Omental fat pad (tissue), 4 donors: ENCODE measurements around the gene COA1. TPM values are rescaled to one million over a fixed set of nuclear protein-coding genes. Genes with fewer than 3 reads are reported as not detected.
"Not testable (repeated sequence)": the region's sequence is repeated elsewhere in the genome, so short reads cannot be mapped to it uniquely, and the experiment has no call there.

Experiments
- ATAC-seq: fragments of 150-250 bp; one replicate; pipeline ENCODE4 v1.9.1; 2016; ENCODE audit warnings: mild to moderate bottlenecking, moderate library complexity; ENCODE audit not compliant: low FRiP score
- DNase-seq: peaks from one replicate; pipeline ENCODE4 v3.0.0-alpha.2; 2019; ENCODE audit warnings: low spot score
- CTCF ChIP-seq, 3 donors: fragments of 450-650 bp; IDR thresholded peaks; one replicate each; pipeline ENCODE4 v1.5.1; 2016 to 2017; ENCODE audit warnings: antibody characterized with exemption in 3 of 3, mild to moderate bottlenecking in 3 of 3, moderate library complexity in 2 of 3
- total RNA-seq, 4 donors: library from RNA; depleted of rRNA; stranded (reverse); fragments of >200 nt; gene quantifications; one replicate each; pipeline ENCODE4 v1.1.0, GENCODE V29; 2016

COA1 gene
- total RNA-seq, 4 donors from 2014 or later: 34.5 to 57.4 (median 44.3) TPM

GRCh38 chr7:43695365-43695764, 34.0 kb downstream of the COA1 start:
- no peak for ATAC-seq
- no peak for TF ChIP-seq CTCF (IDR thresholded peaks at IDR 0.05)
- no peak for DNase-seq

- TF ChIP-seq CTCF (IDR thresholded peaks at IDR 0.05): no peak
- ATAC-seq (no peak), DNase-seq (no peak)
These were observed 34.9 kb downstream of the COA1 start for GRCh38 chr7:43694399-43694748.

- DNase-seq: no peak
- TF ChIP-seq CTCF (IDR thresholded peaks at IDR 0.05): no peak
- ATAC-seq: no peak
These were observed 35.5 kb downstream of the COA1 start for GRCh38 chr7:43693687-43694398.

- no peak for TF ChIP-seq CTCF (IDR thresholded peaks at IDR 0.05)
- DNase-seq: no peak
- no peak for ATAC-seq
These were observed 36.5 kb downstream of the COA1 start for GRCh38 chr7:43692582-43693373.

GRCh38 chr7:43691611-43692010, 37.7 kb downstream of the COA1 start:
- no peak for TF ChIP-seq CTCF (IDR thresholded peaks at IDR 0.05)
- ATAC-seq: no peak
- no peak for DNase-seq

GRCh38 chr7:43689115-43689514, 40.2 kb downstream of the COA1 start:
- TF ChIP-seq CTCF (IDR thresholded peaks at IDR 0.05): no peak
- DNase-seq (no peak), ATAC-seq (no peak)

- not testable (repeated sequence) for ATAC-seq
These were observed 41.5 kb downstream of the COA1 start for GRCh38 chr7:43687866-43688265.

More at GRCh38 chr7:43687866-43688265, 41.5 kb downstream of the COA1 start:
- not testable (repeated sequence) for DNase-seq
